Right lobe of liver (tissue), 4 donors: ENCODE measurements around the gene STOM.

Experiments
- CTCF ChIP-seq, 4 donors: fragments of 200-600 bp in 3 of 4; fragments of 450-650 bp in 1 of 4; IDR thresholded peaks; one replicate each; pipeline versions ENCODE4 v1.5.1 to v1.8.0; 2016 to 2022; ENCODE audit warnings: antibody characterized with exemption in 4 of 4, mild to moderate bottlenecking in 2 of 4
- POLR2A ChIP-seq: fragments of 450-650 bp; IDR thresholded peaks from one replicate; pipeline ENCODE4 v1.6.1; 2017; ENCODE audit warnings: antibody characterized with exemption, mild to moderate bottlenecking
- donor health status: DM: no; HTN: no; CAD: no.
- donor health status: DM: no; HTN: no; CAD: no.
- donor health status: DM: no; HTN: yes; CAD: no.

- no peak for TF ChIP-seq CTCF (IDR thresholded peaks at IDR 0.05)
- no peak for TF ChIP-seq POLR2A
Measured at GRCh38 chr9:121365564-121365963, 4.5 kb downstream of the STOM start.
